Measurements from ENCODE around the gene THOC3.

GRCh38 chr5:175921061-175921730 lies 46.9 kb downstream of the THOC3 start:
- TF ChIP-seq, protein P1, sequence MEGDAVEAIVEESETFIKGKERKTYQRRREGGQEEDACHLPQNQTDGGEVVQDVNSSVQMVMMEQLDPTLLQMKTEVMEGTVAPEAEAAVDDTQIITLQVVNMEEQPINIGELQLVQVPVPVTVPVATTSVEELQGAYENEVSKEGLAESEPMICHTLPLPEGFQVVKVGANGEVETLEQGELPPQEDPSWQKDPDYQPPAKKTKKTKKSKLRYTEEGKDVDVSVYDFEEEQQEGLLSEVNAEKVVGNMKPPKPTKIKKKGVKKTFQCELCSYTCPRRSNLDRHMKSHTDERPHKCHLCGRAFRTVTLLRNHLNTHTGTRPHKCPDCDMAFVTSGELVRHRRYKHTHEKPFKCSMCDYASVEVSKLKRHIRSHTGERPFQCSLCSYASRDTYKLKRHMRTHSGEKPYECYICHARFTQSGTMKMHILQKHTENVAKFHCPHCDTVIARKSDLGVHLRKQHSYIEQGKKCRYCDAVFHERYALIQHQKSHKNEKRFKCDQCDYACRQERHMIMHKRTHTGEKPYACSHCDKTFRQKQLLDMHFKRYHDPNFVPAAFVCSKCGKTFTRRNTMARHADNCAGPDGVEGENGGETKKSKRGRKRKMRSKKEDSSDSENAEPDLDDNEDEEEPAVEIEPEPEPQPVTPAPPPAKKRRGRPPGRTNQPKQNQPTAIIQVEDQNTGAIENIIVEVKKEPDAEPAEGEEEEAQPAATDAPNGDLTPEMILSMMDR (IDR thresholded peaks at IDR 0.05), result no peak
- no peak for TF ChIP-seq ZFX (IDR thresholded peaks at IDR 0.05; ENCODE audit: borderline replicate concordance)
